Thymus (tissue), 11 donors: Measurements from ENCODE around the gene NEUROD2. TPM values are rescaled to one million over a fixed set of nuclear protein-coding genes. Genes with fewer than 3 reads are reported as not detected.

Source experiments
- DNase-seq, 9 donors: peaks; one replicate each; pipeline ENCODE4 v3.0.0-alpha.2; 2013; ENCODE audit warnings: low spot score in 9 of 9, low read depth in 6 of 9, missing footprints in 1 of 9
- H3K27ac ChIP-seq, 2 donors: one replicate each; pipeline ENCODE4 v1.5.1; 2013; ENCODE audit warnings: control low read depth in 1 of 2, low read depth in 1 of 2, low read length in 1 of 2, mild to moderate bottlenecking in 1 of 2, moderate library complexity in 1 of 2
- H3K27me3 ChIP-seq, 2 donors: one replicate each; pipeline ENCODE4 v1.5.1; 2013; ENCODE audit warnings: low read length in 1 of 2; ENCODE audit not compliant: control insufficient read depth in 2 of 2, insufficient read depth in 1 of 2
- H3K36me3 ChIP-seq, 2 donors: one replicate each; pipeline ENCODE4 v1.5.1; 2013; ENCODE audit warnings: low read length in 1 of 2, mild to moderate bottlenecking in 1 of 2, moderate library complexity in 1 of 2; ENCODE audit not compliant: control insufficient read depth in 2 of 2, insufficient read depth in 2 of 2
- H3K4me1 ChIP-seq, 2 donors: one replicate each; pipeline ENCODE4 v1.5.1; 2013; ENCODE audit warnings: low read length in 2 of 2; ENCODE audit not compliant: control insufficient read depth in 2 of 2, insufficient read depth in 2 of 2
- H3K4me3 ChIP-seq, 2 donors: one replicate each; pipeline ENCODE4 v1.5.1; 2013; ENCODE audit warnings: low read length in 2 of 2, control low read depth in 1 of 2, mild to moderate bottlenecking in 1 of 2
- H3K9me3 ChIP-seq, 2 donors: one replicate each; pipeline ENCODE4 v1.5.1; 2013; ENCODE audit warnings: low read length in 1 of 2, mild to moderate bottlenecking in 1 of 2; ENCODE audit not compliant: control insufficient read depth in 2 of 2, insufficient read depth in 1 of 2
- WGBS: extraction: QIAGEN DNeasy Blood & Tissue Kit; methylation state at CpG from one replicate; pipeline ENCODE4 v1.1.7; 2013; 5-methylcytosine and 5-hydroxymethylcytosine counted together
- polyA plus RNA-seq: library from polyadenylated mRNA; stranded (reverse); fragments of 200-250 nt; gene quantifications from one replicate; pipeline ENCODE4 v1.2.3, GENCODE V29; 2013
- total RNA-seq: library from RNA; stranded (reverse); fragments of 120-200 nt; gene quantifications from one replicate; pipeline ENCODE4 v1.2.4, GENCODE V29; 2013
- donor health status: healthy.

The NEUROD2 gene
- total and polyA plus RNA-seq, 2 donors: 0.14 TPM; not detected in 1

GRCh38 chr17:39564211-39564848 lies 43.4 kb downstream of the NEUROD2 start:
- WGBS: 97% methylated on average over 4 of the region's 4 CpGs
- H3K4me3 ChIP-seq: no peak overlapping the region
- H3K36me3 ChIP-seq: peaks cover 27 to 42% of the 10 kb centered on the region in 2 donors
- no peaks in the 10 kb centered on the region for H3K27me3 ChIP-seq
- DNase-seq: no peak
- no peak overlapping the region for H3K27ac ChIP-seq
- H3K9me3 ChIP-seq: no peaks in the 10 kb centered on the region
- no peaks in the 10 kb centered on the region for H3K4me1 ChIP-seq

GRCh38 chr17:39563476-39563875 lies 44.2 kb downstream of the NEUROD2 start:
- WGBS: 68% methylated on average over 17 of the region's 17 CpGs
- Histone ChIP-seq H3K27ac (no peak overlapping the region), H3K9me3 (no peaks in the 10 kb centered on the region), H3K36me3 (peaks cover 25 to 37% of the 10 kb centered on the region in 2 donors), H3K4me1 (no peaks in the 10 kb centered on the region), H3K4me3 (no peak overlapping the region), H3K27me3 (no peaks in the 10 kb centered on the region)
- peak in 1 of 9 donors; percentile 26 for DNase-seq

DNA sequence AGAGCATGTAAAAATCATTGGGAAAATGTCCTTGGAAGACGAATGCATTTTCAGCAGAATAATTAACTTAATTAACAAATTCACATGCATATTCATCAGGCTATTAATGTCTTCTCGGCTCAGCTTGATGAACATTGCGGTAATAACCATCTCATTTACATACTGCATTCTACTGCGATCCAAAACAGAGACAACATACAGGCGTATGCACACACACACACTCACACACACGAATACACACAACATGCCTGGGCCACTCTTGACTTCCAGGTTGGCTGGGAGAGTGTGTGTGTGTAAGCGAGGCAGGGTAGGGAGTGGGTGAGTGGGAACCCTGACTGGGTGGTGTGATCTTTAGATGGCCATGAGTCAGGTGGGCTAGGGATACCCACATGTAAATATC lies 44.7 kb downstream of the NEUROD2 start:
- no peaks in the 10 kb centered on the region for H3K27me3 ChIP-seq
- no peak overlapping the region for H3K27ac ChIP-seq
- H3K36me3 ChIP-seq: peaks cover 22 to 36% of the 10 kb centered on the region in 2 donors
- H3K4me1 ChIP-seq: no peaks in the 10 kb centered on the region
- no peaks in the 10 kb centered on the region for H3K9me3 ChIP-seq
- no peak for DNase-seq
- WGBS: 96% methylated on average over 7 of the region's 7 CpGs
- no peak overlapping the region for H3K4me3 ChIP-seq

DNA sequence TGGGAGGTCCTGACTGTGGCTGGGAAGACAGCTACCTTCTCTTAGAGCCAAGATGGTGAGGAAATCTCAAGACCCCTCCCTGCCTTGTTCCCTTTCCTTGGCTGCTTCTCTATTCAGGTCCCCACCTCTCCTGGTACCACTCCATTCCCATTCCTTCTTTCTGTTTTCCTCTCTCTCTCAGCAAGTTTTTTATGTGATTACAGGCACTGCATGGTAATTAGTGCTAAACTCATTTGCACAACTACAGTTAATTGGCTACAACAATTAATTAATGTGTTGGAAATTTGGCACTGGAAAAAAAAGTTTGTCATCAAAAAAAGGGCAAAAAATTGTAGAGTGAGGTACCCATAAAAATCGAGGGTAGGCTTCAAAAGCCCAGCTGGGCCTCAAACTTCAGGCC lies 45.3 kb downstream of the NEUROD2 start:
- no peak overlapping the region for H3K4me3 ChIP-seq
- no peak for DNase-seq
- H3K9me3 ChIP-seq: no peaks in the 10 kb centered on the region
- no peak overlapping the region for H3K27ac ChIP-seq
- H3K4me1 ChIP-seq: no peaks in the 10 kb centered on the region
- no peaks in the 10 kb centered on the region for H3K27me3 ChIP-seq
- peaks cover 21 to 36% of the 10 kb centered on the region in 2 donors for H3K36me3 ChIP-seq
- 91% methylated on average over 1 of the region's 1 CpG for WGBS

GRCh38 chr17:39556423-39556822 lies 51.3 kb downstream of the NEUROD2 start:
- Histone ChIP-seq H3K4me3 (no peak overlapping the region), H3K27ac (no peak overlapping the region), H3K9me3 (no peaks in the 10 kb centered on the region), H3K36me3 (peaks cover 46 to 58% of the 10 kb centered on the region in 2 donors), H3K27me3 (no peaks in the 10 kb centered on the region), H3K4me1 (no peaks in the 10 kb centered on the region)
- 93% methylated on average over 1 of the region's 1 CpG for WGBS
- DNase-seq: no peak

- Histone ChIP-seq H3K4me3 (no peak overlapping the region), H3K9me3 (no peaks in the 10 kb centered on the region), H3K36me3 (peaks cover 49 to 61% of the 10 kb centered on the region in 2 donors), H3K4me1 (no peaks in the 10 kb centered on the region), H3K27me3 (no peaks in the 10 kb centered on the region), H3K27ac (no peak overlapping the region)
- DNase-seq: no peak
- 98% methylated on average over 2 of the region's 2 CpGs for WGBS
These were observed 52.4 kb downstream of the NEUROD2 start for GRCh38 chr17:39555368-39555767.

Other genes starting within 250 kb of the NEUROD2 start
- 8.7 TPM for gene FBXL20, start 206.3 kb downstream of the NEUROD2 start, total RNA-seq
- 4.2 TPM for gene FBXL20, start 206.3 kb downstream of the NEUROD2 start, polyA plus RNA-seq
- 19.1 TPM for gene MED1, start 156.7 kb downstream of the NEUROD2 start, total RNA-seq
- 10.9 TPM for gene MED1, start 156.7 kb downstream of the NEUROD2 start, polyA plus RNA-seq
- 26.1 TPM for gene CDK12, start 146.4 kb downstream of the NEUROD2 start, total RNA-seq
- gene CDK12, start 146.4 kb downstream of the NEUROD2 start, polyA plus RNA-seq: 14.2 TPM
- 1.8 TPM for gene PPP1R1B, start 19.0 kb upstream of the NEUROD2 start, total RNA-seq
- 1.3 TPM for gene PPP1R1B, start 19.0 kb upstream of the NEUROD2 start, polyA plus RNA-seq
- gene STARD3, start 29.2 kb upstream of the NEUROD2 start, total RNA-seq: 15.1 TPM
- 113 TPM for gene STARD3, start 29.2 kb upstream of the NEUROD2 start, polyA plus RNA-seq
- 0.28 TPM for gene TCAP, start 57.4 kb upstream of the NEUROD2 start, total RNA-seq
- 1.7 TPM for gene TCAP, start 57.4 kb upstream of the NEUROD2 start, polyA plus RNA-seq
- 0.38 TPM for gene PNMT, start 60.5 kb upstream of the NEUROD2 start, total RNA-seq
- 2.9 TPM for gene PNMT, start 60.5 kb upstream of the NEUROD2 start, polyA plus RNA-seq
- 6.6 TPM for gene PGAP3, start 80.1 kb upstream of the NEUROD2 start, total RNA-seq
- 18.5 TPM for gene PGAP3, start 80.1 kb upstream of the NEUROD2 start, polyA plus RNA-seq
- 6.1 TPM for gene ERBB2, start 92.1 kb upstream of the NEUROD2 start, total RNA-seq
- gene ERBB2, start 92.1 kb upstream of the NEUROD2 start, polyA plus RNA-seq: 14.3 TPM
- 56.4 TPM for gene MIEN1, start 122.6 kb upstream of the NEUROD2 start, total RNA-seq
- gene MIEN1, start 122.6 kb upstream of the NEUROD2 start, polyA plus RNA-seq: 84.3 TPM
- gene GRB7, start 130.0 kb upstream of the NEUROD2 start, total RNA-seq: 1.3 TPM
- 4.1 TPM for gene GRB7, start 130.0 kb upstream of the NEUROD2 start, polyA plus RNA-seq